Neural progenitor cell (in vitro differentiated cells): ENCODE results near the gene GJA5.

Experiments used
- CTCF ChIP-seq: fragments of 200-600 bp; sonication (generic); IDR thresholded peaks from 2 replicates; pipeline ENCODE4 v1.5.1; 2017; ENCODE audit warnings: antibody characterized with exemption, mild to moderate bottlenecking
- EZH2 ChIP-seq: fragments of 200-600 bp; sonication (generic); IDR thresholded peaks from 2 replicates; pipeline ENCODE4 v1.6.1; 2017; ENCODE audit warnings: antibody characterized with exemption, mild to moderate bottlenecking, moderate library complexity
- EZH2phosphoT487 ChIP-seq: fragments of 200-600 bp; sonication (generic); IDR thresholded peaks from 2 replicates; pipeline ENCODE4 v1.6.1; 2017; ENCODE audit warnings: antibody characterized with exemption

- TF ChIP-seq EZH2 (no peak), CTCF (no peak), EZH2phosphoT487 (no peak)
These were observed 38.3 kb upstream of the GJA5 start for GRCh38 chr1:147798731-147799130.
